A549 treated with Hydrocortisone at 1 μM for 4 hours (cell line): ENCODE data around the gene FRZB. TPM values are rescaled to one million over a fixed set of nuclear protein-coding genes. Genes with fewer than 3 reads are reported as not detected.

Source experiments
- total RNA-seq: library from RNA; stranded (reverse); fragments of 200-300 nt; extraction: Qiagen RNA extraction; gene quantifications from 5 replicates; pipeline ENCODE4 v1.2.3, GENCODE V29; 2022

FRZB gene
- total RNA-seq: 0.03 to 0.10 TPM (median 0.08 TPM) in 5 replicates

DNA sequence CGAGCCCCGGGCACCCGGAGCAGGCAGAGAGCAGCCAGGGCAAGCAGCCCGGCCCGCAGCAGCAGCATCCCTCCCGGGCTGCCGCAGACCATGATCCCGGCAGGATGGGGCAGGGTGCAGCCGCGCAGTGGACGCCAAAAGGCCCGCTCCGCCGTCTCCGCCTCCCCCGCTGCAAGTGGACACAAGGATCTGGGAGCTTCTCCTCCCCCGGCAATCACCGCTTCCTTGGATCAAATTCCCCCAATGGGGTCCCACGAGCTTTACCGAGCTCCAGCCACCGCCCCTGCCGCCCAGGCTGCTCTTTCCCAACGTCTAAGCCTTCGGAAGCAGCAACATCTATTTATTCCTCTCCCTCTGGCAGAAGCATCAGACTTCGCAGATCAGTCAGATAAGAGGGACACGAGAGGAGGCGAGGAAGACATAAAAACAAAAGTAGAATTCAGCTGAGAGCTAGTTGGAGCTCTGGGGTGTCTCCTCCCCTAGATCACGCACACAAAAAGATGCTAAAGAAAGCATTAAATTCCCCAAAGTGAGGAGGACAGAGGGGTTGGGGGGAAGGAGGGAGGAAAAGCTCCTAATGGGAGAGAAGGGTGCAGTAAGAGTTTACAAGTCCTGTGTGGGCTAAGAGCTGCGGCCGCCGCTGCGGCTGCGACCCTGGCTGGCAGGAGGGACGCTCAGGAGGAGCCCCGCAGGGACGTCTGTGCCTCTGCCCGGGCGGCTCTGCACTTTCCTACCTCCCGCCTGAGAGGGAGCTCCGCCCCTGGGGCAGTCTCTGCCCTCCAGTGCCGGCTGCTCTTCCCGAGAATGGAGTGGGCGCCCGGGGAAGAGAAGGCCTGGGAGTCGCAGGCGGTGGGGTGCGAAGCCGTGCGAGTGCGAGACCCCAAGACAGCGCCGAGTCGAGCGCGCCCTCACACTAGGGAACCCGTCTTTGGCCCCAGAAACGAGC, at the start of gene FRZB:
FRZB (minus strand) TSS at position 177 of the 946 bp plus-strand sequence; CDS start at position 92, 85 bp downstream.

Other genes starting within 250 kb of the FRZB start
- gene DNAJC10, start 150.4 kb downstream of the FRZB start, total RNA-seq: 57.5 to 77.5 TPM (median 66.7 TPM) in 5 replicates
- gene NCKAP1, start 171.8 kb upstream of the FRZB start, total RNA-seq: 87.8 to 113 TPM (median 105 TPM) in 5 replicates
- gene DUSP19, start 212.1 kb upstream of the FRZB start, total RNA-seq: 0.34 to 1.1 TPM (median 0.73 TPM) in 5 replicates